HG02943 (cell line): ENCODE measurements around the gene RYR1.
"Not testable (repeated sequence)": the region's sequence is repeated elsewhere in the genome, so short reads cannot be mapped to it uniquely, and the experiment has no call there.

Experiments used
- ATAC-seq: cut with Tn5 transposase; IDR thresholded peaks from one replicate; pipeline ENCODE4 v1.9.1; 2021; ENCODE audit warnings: mild to moderate bottlenecking, low read depth, moderate library complexity; ENCODE audit not compliant: unreplicated experiment

RYR1 gene

GRCh38 chr19:38555200-38555599, 121.7 kb downstream of the RYR1 start:
- ATAC-seq, result no peak

DNA sequence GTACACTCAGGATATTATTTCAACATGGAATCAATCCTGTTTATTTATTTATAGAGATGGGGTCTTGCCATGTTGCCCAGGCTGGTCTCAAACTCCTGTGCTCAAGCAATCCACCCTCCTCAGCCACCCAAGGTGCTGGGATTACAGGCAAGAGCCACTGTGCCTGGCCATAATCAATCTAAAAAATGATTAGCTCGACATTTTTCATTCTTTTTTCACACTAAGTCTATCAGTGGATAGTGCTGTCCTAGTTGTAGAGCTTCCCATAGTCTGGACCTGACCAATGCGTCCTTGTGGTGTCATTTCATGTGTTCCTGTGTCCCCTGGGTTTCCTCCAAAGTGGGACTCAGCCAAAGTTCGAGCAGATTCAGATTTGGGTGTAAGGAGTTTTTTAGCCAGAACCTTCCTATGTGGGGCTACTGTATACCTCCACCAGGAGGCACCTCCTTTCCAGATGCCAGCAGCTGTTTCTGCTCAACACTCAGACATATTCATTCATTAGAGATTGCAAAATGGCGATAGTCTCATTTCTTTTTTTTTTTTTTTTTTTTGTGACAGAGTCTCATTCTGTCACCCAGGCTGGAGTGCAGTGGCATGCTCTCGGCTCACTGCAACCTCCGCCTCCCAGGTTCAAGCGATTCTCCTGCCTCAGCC, 123.2 kb downstream of the RYR1 start:
- no peak for ATAC-seq

DNA sequence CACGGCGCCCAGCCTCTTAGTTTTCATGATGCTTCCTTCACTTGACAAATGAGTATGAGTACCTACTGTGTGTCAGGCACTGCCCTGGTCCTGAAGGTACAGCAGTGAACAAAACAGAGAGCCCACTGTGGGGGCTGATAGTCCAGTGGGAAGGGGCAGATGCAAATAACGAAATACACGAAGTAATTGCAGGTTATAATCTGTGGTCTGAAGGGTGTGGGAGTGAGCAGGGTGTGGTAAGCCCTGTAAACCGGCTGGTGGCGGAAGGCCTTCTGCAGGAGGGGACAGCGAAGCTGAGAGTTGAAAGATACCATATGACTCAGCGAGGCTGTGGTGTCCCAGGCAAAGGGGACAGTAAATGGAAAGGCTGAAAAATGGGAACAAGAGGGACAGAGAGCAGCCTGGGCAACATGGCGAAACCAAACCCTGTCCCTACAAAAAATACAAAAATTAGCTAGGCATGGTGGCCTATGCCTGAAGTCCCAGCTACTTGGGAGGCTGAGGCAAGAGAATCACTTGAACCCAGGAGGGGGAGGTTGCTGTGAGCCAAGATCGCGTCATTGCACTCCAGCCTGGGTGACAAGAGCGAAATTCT, 123.8 kb downstream of the RYR1 start:
- ATAC-seq, result no peak

GRCh38 chr19:38558933-38559332, 125.4 kb downstream of the RYR1 start:
- ATAC-seq, result not testable (repeated sequence)

- peak; percentile 60 for ATAC-seq
Measured at GRCh38 chr19:38559428-38560401, 126.2 kb downstream of the RYR1 start.

DNA sequence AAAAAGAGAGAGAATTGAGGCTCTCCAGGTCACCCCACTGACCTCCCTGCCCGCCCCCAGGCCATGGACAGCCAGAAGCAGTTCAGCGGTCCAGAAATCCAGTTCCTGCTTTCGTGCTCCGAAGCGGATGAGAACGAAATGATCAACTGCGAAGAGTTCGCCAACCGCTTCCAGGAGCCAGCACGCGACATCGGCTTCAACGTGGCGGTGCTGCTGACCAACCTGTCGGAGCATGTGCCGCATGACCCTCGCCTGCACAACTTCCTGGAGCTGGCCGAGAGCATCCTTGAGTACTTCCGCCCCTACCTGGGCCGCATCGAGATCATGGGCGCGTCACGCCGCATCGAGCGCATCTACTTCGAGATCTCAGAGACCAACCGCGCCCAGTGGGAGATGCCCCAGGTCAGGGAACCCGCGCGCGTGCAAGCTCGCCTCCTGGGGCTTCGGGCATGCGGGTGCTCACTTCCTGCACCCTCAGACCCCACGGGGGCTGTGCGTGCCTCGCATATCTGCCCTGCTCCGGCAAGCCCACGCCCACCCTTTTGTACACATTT, 127.6 kb downstream of the RYR1 start:
- no peak for ATAC-seq

DNA sequence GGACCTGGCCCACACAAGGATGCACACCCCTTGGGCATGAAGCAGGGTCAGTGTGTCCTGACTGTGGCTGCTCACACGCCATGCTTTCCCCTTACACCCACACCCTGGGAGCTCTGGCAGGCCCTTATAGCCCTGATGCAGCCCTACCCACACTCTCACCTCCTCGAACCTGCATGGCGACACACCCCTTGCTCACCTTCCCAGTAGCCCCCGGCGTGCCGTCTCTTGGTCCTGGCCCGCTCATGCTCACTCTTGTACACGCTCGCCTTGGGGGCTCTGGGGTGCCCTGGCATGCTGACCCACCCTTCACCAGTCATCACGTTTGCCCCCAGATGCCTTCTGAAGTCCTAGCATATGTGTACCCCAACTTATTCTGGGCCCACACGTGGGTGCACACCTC, 128.2 kb downstream of the RYR1 start:
- ATAC-seq, result no peak

DNA sequence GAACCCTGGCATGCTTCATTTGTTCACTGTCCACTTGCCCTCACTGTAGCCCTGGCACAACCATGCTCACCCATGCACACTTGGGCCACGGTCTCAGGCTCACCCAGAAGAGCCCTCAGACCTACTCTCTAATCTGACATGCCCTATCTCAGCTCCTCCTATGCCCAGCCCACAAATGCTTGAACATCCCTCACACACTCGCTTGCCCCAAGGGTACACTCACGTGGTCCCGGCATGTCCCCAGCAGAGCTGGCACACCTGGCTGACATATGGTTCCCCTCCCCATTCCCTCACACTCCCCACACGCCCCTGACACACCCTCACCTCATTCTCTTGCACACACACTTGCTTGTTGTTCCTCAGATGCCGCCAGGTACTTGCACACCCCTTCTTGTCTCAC, 128.6 kb downstream of the RYR1 start:
- ATAC-seq, result no peak

GRCh38 chr19:38563475-38563874, 130.0 kb downstream of the RYR1 start:
- ATAC-seq, result no peak

- no peak for ATAC-seq
Measured at GRCh38 chr19:38564981-38565690, 131.6 kb downstream of the RYR1 start.

- no peak for ATAC-seq
Measured at GRCh38 chr19:38565691-38566105, 132.2 kb downstream of the RYR1 start.

GRCh38 chr19:38569368-38569983, 136.0 kb downstream of the RYR1 start:
- no peak for ATAC-seq

GRCh38 chr19:38571682-38572081, 138.2 kb downstream of the RYR1 start:
- no peak for ATAC-seq

- no peak for ATAC-seq
Measured at GRCh38 chr19:38577826-38578225, 144.3 kb downstream of the RYR1 start.

GRCh38 chr19:38579304-38579703, 145.8 kb downstream of the RYR1 start:
- ATAC-seq, result not testable (repeated sequence)

GRCh38 chr19:38580080-38580479, 146.6 kb downstream of the RYR1 start:
- ATAC-seq, result no peak

GRCh38 chr19:38583219-38583984, 149.9 kb downstream of the RYR1 start:
- ATAC-seq, result peak; percentile 51

GRCh38 chr19:38583985-38584305, 150.5 kb downstream of the RYR1 start:
- ATAC-seq, result no peak

GRCh38 chr19:38587562-38587961, 154.1 kb downstream of the RYR1 start:
- no peak for ATAC-seq
